GM18526 (cell line): ENCODE measurements around the gene KRT40.

ENCODE experiments used
- POLR2A ChIP-seq: IDR thresholded peaks from 3 replicates; pipeline ENCODE4 v1.6.1; 2011; ENCODE audit not compliant: insufficient read length; ENCODE audit errors: extremely low read depth

Gene KRT40

DNA sequence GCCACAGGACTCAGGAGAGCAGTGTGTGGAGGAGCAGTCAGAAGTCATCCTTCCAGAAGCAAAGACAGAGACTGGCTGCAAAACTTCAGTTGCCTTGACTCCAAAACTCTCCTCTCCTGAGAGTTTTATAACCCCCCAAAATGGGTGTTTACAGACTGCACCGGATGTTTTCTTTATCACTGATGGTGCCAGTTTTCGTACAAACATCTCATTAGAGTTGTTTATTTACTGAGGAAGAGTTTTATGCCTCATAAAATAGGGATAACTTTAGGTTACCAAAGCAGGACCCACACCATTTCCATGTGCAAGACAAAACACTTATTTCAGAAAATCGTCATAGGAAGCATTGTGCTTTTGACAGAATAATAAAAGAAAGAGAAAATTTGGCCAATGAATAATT lies at the start of gene KRT40:
TSS of gene KRT40 (minus strand) at position 101 of the 400 bp plus-strand sequence. CDS start at position 48, 53 bp downstream.
- TF ChIP-seq POLR2A, result no peak

DNA sequence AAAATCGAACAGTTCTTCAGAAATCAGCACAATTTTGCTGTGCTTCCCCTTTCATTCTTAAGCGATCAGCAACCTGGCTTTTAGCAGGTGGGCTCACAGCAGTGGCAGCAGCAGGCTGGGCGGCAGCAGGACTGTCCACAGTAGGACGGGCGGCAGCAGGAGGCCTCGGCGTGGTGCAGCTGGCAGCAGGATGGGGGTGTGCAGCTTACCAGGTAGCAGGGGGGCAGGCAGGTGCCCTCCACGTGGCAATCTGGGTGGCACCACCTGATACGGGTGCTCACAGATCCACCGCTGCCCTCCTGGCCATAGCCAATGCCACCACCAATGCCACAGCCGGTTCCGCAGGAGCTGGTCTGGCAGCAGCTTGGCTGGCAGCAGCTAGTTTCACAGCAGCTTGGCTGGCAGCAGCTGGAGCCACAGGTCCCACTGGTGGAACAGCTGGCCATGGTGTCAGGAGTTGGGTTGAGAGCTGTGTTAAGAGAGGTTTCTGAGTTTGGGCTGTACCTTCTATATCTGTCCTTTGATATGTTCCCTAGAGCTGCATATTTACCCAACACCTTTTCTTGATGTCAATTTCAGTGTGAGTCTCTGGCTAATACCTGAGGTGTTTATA lies 45.6 kb upstream of the KRT40 start, which contains the start of gene KRTAP1-4:
TSS of gene KRTAP1-4 (minus strand) at position 563 of the 613 bp plus-strand sequence. CDS start at position 446, 117 bp downstream.
- TF ChIP-seq POLR2A, result no peak

DNA sequence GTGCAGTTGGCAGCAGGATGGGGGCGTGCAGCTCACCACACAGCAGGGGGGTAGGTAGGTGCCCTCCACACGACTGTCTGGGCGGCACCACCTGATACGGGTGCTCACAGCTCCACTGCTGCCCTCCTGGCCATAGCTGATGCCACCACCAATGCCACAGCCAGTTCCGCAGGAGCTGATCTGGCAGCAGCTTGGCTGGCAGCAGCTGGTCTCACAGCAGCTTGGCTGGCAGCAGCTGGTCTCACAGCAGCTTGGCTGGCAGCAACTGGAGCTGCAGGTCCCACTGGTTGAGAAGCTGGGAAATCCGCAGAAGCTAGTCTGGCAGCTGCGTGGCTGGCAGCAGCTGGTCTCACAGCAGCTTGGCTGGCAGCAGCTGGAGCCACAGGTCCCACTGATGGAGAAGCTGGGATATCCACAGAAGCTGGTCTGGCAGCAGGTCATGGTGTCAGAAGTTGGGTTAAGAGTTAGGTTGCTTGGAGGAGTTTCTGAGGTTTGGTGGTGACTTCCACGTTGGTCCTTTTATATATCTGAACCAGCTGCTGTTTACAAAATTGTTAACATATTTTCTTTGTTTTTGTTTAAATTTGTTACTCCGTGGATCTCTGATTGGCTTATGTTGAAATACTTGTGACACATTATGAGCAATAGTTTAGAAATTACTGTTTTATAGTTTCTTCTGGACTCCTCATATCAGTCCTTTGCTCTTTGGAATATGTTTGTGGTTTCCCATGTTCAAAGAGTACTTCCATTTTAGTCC lies 42.8 kb upstream of the KRT40 start, which contains the start of gene KRTAP1-5:
TSS of gene KRTAP1-5 (minus strand) at position 494 of the 757 bp plus-strand sequence. CDS start at position 441, 53 bp downstream.
- no peak for TF ChIP-seq POLR2A

DNA sequence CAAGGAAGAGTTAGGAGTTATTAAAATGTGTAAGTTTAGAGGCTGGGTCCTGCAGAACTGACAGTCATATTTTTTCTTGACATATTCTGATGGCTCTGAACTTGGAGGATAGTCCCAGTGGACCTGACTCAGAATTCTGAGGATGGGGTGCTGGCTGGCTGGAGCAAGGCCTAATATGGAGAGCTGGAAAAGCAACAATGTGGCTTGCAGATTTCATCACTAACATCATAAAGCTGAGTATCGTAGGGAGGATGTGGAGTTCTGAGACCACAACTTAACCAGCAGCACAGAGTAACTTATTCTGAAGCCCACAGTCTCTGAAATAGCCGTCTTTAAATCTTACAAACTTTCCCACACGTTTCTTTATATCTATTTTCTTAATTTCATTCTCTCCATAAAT lies 40.6 kb upstream of the KRT40 start:
- TF ChIP-seq POLR2A, result no peak

DNA sequence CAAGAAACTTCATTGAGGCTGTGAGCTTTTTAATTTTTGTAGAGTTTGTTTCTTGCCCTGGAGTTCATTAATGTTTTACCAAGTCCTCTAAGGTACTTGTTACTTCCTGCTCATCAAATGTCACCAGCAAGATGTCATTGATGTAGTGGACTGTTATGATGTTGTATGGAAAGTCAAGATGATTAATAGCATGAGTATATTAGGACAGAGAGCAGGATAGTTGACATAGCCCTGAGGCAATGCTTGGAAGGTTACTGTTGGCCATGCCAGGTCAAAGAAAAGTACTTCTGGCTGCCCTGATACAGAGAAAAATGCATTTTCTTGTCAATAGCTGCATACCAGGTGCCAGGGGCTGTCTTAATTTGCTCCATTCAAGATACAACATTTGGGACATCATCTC lies 36.2 kb upstream of the KRT40 start:
- TF ChIP-seq POLR2A, result no peak

DNA sequence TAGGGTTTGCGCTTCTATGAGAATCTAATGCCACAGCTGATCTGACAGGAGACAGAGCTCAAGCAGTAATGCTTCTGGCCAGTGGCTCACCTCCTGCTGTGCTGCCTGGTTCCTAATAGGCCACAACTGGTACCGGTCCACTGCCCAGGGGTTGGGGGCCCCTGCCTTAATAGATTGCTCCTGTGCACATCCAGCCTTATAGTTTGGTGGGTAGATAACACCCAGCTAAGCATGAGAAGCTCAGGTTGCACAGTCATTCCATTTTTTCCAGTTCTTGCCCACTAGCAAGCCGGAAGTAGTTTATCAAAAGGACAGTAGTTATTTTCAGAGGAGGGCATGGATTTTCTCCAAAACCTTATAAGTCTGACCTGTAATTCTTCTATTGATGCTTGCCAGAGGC lies 35.3 kb upstream of the KRT40 start:
- no peak for TF ChIP-seq POLR2A

DNA sequence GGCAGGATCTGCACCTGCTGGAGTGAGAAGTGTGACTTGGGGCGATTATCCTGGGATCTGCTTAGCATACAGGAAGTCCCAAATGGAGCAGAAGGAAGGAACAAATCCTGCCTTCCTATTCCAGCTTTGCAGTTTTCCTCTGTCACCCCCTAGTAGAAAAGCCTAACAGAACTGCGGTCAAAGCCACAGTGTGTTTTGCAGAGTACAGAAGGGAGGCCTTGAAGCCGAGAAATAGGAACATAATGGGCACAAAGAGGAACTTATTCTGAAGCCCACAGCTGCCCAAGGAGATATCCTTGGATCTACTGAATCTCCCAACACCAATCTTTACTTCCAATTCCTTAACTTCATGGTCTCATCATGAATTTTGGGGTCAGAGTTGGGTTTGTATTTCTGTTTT lies 34.4 kb upstream of the KRT40 start:
- TF ChIP-seq POLR2A, result no peak

DNA sequence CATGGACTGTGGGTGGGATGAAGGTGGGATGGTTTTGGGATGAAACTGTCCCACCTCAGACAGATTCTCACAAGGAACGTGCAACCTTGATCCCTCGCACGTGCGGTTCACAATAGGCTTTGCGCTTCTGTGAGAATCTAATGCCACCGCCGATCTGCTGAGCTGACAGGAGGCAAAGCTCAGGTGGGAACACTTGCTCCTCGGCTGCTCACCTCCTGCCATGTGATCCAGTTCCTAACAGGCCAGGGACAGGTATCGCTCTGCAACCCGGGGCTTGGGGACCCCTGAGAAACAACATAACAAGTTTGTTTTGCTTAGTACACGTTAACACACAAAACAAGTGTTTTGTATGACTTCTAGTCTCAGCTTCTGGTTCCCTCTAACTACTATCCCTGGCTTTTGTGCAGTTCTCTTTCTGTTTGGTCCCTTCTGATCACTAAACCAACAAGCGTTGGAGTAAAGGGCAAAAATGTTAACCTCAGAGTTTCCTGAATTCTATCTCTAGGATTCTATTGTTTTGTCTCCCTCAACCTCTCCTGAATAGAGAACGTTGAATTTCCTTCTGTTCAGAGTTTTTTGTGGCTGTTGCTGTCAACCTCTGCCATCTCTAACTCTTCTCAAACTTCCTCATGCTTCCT lies 32.6 kb upstream of the KRT40 start:
- no peak for TF ChIP-seq POLR2A

DNA sequence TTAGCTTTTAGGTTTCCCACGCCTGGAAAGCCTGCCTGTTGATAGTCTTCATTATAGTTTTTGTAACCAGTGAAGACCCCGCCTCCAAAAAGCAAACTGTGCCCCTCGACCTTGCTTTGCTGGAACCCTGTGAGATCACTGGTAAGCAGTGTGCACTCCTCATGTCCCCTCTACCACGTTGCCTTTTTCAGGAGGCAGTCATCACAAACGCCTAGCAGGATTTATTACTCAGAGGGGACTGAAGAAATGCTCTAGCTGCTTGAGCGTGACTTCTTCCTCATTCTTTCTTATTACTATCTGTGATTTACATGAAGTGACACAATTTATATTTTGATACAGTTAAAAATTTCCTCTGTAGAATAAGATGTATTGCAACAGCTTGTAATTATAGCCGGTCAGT lies 31.3 kb upstream of the KRT40 start:
- no peak for TF ChIP-seq POLR2A

DNA sequence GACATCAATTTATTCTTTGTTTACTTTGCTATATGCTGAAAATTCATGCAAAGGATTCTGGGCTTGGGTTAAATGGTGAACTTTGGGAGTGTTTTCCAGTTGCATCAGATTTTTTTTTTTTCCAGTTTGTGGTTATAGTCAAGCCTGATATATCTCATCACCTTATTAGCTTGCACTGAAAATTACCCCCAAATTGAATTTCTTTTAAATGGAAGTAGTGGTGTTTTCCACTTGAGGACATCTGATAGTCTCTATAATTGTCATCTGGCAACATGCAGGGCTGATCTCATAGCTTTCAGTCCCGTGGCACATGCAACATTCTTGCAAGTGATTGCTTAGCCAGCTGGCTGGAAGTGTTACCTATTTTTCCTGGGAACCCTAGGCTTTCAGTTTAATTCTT lies 29.5 kb upstream of the KRT40 start:
- TF ChIP-seq POLR2A, result no peak

DNA sequence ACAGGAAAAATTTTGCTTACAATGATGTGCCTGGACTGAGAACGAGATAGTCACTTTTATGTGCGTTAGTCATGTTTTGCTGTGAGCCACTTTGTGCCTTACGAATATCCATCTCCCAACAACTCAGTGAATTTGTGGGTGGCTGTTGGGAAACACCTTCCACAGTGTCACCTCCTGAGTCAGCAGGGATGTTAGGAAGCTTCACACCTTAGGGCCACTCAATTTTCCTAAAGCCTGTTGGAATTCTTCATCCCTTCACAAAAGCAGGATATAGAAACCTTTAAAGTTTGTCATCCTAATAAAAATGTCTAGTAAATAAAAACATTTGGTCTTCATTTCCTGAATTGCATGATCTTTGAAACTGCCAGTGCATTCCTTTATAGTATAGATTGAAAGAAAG lies 29.1 kb upstream of the KRT40 start:
- TF ChIP-seq POLR2A, result no peak

DNA sequence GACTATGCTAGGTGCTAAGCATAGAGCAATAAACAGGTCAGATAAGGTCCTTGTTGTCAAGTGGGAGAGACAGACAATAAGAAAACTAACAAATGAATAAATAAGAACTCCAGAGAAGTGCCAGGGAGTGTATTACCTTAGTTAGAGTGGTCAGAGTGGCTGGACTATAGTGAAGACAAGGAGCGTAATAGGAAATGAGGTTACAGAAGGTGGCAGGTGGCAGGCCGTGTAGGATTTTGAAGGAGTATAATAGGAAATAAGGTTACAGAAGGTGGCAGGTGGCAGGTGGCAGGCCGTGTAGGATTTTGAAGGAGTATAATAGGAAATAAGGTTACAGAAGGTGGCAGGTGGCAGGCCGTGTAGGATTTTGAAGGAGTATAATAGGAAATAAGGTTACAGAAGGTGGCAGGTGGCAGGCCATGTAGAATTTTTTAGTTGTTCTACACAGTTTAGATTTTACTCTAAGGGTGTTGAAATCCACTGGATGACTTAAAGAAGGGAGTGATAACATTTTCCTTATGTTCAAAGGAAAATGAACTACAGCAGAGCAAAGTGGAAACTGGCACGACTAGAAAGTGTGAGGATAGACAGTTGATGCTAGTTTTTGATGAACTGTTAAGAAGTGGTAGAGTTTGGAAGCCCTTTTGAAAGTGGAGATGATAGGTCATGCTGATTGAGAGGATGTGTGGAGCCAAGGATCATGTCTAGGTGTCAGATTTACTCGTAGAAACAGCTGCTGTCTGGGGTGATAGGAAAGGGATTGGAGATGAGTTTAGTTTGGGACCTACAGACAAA lies 28.4 kb upstream of the KRT40 start:
- no peak for TF ChIP-seq POLR2A

DNA sequence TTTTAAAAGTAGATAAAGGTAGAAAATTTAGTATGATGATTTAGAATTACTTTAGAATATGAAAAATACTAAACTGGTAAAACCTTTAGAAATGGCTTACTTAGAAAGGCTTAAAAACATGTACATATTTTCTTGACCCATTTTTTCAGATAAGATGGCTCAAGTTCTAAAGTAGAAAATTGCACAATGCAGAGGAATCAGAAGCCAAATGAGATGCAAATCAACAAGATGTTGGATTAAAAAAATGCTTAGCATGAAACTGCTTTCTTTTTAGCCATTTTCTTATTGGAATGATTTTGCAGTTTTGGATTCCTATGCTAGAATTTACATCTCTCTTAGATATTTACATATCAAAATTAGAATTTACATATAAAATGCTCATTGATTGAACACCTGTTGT lies 26.3 kb upstream of the KRT40 start:
- no peak for TF ChIP-seq POLR2A

DNA sequence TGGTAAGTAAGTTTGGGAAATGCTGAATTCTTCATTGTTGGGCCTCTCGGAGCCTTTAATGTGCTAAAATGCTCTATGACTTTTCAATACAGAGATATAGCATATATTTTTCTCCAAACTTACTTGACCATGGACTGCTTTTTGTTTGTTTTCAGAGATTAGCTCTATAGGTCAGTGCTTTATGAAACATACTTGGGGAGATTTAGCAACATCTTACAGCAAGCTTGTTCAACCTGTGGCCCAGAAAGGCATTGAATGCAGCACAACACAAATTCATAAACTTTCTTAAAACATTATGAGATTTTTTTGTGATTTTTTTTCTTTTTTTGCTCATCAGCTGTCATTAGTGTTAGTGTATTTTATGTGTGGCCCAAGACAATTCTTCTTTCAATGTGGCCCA lies 25.8 kb upstream of the KRT40 start:
- no peak for TF ChIP-seq POLR2A

DNA sequence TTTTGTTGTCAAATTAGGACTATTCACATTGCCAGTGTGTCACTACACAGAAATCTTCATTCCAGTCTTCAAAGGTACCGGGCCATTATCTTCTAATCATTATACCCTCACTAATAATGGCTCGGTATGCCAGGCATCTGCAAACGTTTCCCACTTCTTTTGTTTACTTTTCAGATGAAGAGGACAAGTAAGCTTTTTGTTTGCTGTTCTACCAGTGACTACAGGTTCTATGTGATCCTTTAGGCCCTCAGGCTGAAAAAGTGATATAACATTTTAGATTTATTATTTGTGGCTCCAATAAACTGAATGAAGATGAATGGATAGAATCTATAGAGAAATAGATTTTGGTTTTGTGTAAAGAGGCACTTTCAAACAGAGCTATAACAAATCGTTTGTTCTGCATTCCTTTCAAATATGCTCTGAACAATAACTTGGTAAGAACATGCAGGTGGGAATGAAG lies 25.2 kb upstream of the KRT40 start:
- TF ChIP-seq POLR2A, result no peak
